Left hindlimb (tissue), 1 donor: ENCODE measurements around the gene CYP1A2.
"Not testable (repeated sequence)": the region's sequence is repeated elsewhere in the genome, so short reads cannot be mapped to it uniquely, and the experiment has no call there.

Source experiments
- DNase-seq: peaks from one replicate; pipeline ENCODE4 v3.0.0-alpha.2; 2018

CYP1A2 gene

DNA sequence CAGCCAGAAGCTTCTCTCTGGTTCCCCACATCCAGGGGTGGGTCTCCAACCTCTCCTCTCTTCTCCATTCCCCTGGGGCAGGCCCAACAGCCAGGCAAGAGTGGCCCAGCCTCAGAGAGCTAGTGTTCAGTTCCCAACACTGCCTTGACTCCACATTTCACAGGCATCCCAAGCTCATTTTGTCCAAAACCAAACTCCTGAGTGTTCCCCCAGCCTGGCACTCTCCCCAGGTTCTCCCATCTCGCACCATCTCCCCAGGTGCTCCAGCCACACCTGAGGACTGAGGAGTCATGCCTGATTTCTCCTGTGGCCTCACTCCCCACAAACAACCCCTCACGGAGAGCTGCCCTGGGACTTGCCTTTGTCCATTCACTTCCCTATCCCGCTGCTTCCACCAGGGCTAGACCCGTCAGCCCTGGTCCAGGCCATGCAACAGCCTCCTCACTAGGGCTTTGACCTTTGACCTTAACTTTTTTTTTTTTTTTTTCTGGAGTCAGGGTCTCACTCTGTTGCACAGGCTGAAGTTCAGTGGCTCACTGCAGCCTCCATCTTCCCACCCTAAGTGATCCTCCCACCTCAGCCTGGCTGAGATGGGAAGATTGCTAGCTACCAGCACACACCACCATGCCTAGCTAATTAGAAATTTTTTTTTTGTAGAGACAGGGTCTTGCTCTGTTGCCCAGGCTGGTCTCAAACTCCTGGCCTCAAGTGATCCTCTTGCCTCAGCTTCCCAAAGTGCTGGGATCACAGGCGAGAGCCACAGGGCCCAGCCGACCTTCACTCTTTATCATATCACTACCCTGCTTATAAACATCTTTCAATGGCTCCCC is 29.3 kb downstream of the CYP1A2 start:
- no peak for DNase-seq

DNA sequence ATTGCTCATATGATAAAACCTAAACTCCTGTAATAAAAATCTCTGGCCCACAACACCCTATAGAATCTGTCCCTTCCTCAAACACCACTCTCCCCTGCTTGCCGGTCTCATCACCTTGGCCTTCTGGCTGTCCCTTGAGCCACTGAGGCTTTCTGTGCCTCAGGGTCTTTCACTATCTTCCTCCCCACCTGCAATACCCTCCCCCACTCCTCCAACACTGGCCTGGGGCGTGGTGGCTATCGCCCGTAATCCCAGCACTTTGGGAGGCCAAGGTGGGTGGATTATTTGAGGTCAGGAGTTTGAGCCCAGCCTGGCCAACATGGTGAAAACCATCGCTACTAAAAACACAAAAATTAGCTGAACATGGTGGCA is 29.9 kb downstream of the CYP1A2 start:
- DNase-seq = no peak

DNA sequence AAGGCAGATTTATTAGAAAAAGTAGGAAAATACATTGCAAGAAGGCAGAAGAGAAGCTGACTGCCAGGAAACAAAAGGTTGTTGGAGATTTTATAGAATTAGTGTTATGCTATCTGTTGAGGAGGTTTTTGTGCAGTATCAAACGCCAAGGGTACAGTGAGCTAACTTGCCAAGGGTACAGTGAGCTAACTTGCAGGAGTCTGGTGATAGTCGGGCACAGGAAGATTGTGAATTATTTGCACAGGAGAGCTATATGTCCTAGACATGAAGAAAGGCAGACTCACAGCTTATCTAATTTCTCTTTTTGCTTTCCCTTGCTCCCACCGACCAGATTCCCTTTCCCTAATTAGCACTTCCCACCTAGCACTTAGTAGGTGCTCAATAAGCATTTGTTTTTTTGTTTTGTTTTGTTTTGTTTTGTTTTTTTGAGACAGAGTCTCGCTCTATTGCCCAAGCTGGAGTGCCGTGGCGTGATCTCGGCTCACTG is 30.6 kb downstream of the CYP1A2 start:
- no peak for DNase-seq

DNA sequence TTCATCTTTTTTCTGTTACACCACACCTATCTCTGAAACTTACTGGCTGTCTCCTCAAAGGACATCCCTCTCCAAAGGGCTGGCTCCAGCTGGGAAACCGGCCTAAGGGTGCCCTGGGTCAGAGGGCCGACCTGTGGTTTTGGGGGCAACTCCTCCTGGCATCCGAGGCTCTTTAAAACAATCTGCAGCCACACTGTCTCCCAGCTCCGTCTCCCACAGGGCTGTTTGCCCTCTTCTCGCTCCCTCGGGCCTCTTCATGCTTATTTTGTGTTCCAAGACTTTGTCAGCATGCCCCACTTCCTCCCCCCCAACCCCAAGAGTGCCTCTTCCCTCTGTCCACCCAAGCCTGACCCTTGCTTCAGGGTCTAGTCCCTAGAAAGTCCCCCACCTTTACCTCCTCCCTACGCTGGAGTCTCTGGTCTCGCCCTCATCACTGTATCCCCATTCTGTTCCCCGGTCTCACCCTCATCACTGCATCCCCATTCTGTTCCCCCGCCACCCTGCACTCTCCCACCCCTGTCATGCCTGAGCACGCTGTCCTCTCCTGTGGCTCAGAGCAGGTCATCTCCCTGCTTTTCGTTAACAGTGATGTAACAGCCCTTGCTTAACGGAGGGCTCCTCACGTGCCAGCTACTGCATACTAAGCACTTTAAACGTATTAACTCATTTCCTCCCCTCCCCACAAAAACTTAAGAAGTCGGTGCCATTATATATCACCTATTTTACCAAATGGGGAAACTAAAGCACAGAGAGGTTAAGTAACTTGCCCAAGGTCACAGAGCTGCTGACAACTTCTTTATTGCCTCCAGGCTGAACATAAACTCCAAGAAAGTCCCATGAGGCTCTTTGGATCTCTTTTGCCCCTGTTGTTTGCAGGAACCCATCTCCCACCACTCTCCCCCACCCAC is 32.1 kb downstream of the CYP1A2 start:
- no peak for DNase-seq

DNA sequence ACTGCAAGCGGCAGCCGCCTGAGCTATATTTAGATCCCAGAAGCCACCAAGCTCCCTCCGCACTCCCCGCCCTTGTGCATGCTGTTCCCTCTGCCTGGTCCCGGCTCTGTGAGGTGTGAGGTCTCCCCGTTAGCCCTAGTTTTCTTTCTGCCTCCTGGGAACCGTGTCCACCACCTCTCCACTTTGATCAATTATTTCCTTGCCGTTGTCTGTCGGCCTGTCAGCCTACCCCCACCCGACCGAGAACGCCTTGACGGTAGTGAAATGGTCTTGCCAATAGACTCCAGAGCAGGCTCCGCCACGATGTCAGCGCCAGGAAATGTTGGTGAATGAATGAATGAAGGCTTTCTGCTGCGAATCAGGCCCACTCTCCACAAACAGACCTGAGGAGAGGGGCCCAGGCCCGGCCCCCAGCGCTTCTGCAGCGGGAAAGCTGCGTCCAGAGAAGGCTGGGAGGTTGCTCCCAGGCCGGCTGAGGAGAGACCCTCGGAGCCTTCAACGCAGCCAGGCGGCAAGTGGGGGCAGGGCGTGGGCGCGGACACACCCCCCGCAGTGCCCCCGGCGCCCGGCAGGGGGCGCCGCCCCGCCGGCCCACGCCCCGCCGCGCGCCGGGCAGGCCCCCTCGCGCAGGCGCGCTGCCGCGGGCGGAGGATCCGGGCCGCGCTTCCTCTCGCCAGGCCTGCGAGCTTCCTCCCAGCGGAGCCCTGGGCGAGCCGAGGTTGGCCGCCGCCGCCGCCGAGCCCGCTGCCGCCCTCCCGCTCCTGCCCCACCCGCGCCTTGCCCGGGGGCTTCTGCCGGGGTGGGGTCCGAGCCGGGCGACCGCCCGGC is 33.0 kb downstream of the CYP1A2 start, which contains the start of gene CSK:
TSS of gene CSK (plus strand) at position 650 of the 828 bp plus-strand sequence. CDS start 16,218 bp downstream, outside the sequence.
- DNase-seq = peak; percentile 83

DNA sequence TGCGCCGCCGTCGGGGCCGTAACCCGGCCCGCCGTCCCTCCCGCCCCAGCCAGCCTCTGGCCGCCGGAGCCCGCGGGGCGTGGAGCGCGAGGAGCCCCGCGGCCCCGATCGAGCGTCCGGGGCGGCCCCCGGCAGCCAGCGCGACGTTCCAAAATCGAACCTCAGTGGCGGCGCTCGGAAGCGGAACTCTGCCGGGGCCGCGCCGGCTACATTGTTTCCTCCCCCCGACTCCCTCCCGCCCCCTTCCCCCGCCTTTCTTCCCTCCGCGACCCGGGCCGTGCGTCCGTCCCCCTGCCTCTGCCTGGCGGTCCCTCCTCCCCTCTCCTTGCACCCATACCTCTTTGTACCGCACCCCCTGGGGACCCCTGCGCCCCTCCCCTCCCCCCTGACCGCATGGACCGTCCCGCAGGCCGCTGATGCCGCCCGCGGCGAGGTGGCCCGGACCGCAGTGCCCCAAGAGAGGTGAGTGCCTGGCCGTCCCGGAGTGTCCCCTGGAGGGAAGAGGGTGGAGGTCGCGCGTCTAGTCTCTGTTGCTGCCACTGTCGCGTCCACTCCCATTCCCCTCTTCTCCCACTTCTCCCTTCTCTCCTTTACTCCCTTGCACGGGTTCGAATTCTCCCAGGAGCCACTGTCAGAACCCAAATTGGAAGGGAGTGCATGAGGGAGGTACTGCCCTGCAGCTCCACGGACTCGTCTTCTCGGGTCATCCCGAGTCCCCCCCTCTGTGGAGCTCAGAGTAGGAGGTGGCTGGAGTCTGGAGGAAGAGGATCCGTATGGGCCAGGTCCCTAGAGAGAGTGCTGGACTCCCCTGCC is 33.8 kb downstream of the CYP1A2 start:
- peak; percentile 50 for DNase-seq

DNA sequence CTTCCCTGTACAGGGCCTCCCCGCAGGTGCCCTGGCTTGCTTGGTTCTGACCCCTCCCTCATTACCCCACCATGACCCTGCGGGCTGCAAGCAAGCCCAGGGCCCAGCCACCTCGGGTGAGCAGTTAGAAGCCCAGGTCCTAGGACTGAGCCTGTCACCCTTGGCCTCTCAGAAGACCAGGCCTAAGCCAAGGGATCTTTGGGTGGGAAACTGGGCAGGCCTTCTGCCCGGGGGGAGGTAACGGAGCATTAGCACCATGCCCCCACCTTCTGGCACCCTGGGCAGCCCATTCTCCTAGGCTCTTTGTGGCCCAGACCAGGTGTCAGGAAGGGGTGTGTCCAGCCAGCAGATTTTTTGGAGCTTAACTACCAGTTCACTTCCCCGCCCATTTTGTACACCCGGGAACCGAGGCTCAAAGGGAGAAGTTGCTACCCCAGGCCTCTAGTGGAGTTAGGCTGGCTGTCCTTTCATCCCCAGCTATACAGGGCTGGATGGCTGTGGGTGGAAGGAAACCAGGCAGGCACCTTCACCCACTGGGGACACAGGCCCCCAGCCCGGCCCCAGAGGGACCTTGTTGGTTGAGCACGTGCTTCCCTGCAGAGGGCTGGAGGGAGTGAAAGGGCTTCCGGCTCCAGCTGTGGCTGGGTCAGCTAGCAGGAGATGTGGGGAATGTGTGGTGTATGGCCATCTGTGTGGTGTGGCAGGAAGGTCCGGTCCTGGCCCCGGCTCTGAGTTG is 34.6 kb downstream of the CYP1A2 start:
- DNase-seq = no peak

DNA sequence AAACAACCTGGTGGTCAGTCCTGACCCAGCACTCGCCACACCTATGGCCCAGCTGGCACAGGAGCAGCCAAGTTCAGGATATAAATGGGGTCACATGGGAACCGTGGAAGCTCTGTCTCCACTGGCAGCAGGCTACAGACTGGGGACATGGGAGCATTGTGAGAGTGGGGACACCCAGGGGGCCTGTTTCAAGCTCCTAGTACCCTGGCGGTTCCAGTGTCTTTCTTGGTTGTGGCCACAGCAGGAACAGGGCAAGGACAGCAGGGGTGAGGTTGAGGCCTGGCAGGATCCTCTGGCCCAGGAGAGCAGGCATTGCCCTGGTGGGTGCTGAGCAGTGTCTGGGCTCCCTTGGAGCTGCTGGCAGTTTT is 35.1 kb downstream of the CYP1A2 start:
- no peak for DNase-seq

DNA sequence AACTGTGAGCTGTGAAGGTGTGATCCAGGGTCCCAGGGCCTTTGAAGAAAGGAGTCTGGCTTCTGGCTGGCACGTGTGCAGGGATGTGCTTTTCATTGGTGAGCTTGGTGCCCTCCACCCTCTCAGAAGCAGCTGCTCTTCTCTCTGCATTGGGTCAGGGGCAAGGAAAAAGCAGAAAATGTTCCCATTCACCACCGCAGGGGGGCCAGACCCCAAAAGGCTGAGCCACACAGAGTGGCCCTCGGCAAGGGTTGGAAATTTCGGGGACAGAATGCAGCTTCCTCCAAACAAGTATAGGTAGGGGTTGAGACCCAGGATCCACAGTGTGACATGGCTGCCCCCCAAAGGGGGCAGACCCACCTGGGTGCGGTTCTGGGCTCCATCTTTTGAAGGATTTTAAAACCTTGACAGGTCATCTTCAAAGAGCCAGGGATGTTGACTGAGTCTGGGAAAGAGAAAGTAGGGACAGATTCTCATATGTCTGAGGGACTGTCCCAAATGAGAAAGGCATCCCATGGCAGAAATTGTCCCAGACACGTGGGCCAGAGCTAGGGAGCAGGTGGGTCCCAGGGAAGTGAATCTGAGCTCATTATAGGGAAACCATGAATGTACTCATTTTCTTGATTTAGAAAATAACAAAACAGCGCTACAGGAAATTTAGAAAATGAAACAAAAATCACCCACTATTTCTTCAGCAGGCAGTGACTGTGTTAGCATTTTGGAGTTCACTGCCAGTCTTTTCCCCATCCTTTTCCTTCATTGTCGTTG is 36.0 kb downstream of the CYP1A2 start:
- no peak for DNase-seq

DNA sequence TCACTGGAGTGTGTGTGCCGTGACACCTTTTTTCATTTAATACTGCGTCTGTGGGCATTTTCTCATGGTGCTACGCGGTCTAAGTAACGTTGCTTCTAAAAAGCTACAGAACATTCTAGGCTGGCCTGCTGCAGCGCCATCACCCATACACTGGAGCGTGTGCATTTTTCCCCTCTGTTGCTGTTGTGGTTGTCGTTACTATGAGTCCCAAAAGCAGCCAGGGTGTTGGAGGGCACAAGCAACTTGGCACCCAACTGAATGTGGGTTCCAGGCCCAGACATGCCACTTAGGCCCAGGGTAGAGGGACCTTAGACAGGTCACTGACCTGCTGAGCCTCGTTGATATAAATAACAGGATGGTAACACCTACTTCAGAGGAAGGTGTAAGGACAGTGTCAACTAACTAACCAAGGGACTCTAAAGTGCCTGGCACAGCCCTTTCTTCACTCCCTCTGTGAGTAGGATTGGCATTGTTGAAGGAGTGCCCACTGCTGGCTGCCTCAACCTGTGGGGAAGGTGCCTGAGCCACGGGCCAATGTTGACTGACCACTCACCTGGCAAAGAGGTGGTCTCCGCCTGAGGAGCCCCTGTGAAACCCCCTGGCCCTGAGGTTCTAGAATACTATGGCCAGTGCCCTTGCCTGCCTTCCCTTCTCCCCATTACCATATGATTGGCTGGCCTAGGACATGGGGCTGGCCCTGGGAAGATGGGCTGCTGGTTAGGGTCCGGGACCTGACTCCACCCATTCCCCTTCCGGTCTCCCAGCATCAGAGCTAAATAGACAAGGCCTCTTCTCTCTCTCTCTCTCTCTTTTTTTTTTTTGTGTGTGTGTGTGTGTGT is 36.8 kb downstream of the CYP1A2 start:
- no peak for DNase-seq

DNA sequence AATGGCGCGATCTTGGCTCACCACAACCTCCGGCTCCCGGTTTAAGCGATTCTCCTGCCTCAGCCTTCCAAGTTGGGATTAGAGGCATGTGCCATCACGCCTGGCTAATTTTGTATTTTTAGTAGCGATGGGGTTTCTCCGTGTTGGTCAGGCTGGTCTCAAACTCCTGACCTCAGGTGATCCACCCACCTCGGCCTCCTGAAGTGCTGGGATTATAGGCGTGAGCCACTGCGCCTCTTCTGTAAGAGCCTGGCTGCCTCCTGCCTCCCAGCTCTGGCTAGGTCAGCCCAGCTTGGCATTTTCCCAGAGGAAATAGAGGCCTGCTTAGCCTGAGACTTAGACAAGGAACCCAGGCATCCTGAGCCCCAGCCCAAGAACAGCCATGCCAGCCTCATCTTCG is 37.4 kb downstream of the CYP1A2 start:
- DNase-seq = not testable (repeated sequence)

DNA sequence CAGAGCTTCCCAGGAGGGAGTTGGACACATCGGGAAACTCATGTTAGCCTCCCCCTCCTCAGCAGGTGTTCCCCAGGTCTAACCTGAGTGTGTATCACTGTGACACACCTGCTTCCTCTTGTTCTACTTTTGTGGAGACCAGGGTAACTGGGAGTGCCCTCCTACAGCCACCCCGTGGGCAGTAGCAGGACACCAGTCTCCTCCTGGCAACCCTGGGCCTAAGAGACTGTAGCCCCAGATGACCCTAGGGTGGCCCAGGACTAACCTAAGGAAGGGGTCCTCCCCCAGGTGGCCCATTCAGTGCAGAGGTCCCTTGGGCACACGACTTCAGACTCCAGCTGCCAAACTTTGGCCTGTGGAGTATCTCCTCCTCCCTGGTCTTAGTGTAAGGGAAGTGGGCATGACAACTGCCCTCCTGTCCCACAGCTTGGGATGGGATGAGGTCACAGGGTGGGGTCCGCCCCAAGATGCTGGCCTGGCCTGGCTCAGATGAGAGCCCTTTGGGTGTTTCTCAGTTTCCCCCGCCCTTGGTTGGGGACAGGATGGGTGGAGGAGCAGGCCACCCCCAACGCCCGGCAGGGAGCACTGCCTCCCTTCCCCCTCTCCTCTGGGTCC is 38.0 kb downstream of the CYP1A2 start:
- no peak for DNase-seq

DNA sequence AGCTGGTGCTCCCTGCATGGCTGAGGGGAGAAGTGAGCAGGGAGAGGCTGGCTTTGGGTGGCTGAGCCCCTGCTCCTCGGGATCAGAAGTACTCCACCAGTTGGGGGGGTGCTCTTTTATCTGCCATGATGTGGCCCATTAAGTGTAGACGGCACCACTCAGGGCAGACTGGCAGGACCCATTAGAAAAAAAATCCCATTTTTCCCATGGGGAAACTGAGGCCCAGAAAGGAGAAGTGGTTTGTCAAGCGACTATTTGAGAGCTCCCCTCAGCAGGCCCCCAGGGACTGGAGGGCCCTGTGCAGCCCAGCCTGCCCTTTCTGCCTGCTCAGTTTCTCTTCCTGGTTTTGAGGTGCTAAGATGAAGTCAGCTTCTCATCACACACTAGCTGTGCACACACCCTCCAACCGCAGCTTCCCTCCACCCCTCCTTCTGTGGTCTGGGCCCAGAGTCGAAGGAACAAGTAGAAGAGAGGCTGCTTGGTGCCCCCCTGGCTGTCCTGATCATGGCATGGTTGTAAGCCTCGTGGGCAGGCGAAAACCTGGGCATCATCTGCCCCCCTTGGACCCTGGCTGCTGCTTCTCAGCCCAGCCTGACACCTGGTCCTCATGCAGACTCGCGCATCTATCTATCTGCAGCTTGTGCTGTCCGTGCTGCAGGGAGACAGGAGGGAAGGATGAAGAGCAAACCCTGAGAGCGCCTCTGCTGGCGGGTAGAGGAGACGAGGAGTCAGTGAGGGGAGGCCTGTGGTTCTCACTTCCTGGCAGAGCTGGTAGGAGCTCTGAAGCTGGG is 38.8 kb downstream of the CYP1A2 start:
- DNase-seq = peak; percentile 75

DNA sequence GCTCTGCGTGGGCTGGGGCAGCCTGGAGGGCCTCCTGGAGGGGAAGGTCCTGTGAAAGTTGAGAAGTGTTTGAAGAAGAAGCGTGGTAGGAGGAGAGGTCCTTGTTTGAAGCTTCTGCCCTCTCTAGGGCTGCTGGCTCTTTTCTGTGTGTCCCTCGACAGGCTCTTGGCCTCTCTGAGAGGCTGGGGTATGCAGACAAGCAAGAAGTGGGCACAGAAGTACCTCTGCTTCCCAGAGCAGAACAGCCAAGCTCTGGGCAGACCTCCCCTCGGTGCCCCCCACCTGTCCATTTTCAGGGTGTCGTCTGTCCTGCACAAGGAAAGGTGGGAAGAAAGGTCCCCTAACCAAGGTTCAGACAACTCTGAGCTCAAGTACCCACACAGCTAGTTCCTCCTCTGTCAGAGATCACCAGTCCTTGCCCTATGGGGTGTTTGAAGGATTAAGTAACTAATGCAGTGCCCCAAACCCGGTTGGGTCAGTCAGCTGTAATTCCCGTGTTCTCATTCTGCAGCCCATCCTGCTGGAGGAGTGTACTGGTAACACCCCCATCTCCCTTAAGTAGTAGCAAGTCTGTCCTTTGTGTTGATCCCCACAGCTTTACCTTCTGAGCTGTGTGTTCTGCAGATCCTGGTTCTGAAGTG is 39.5 kb downstream of the CYP1A2 start:
- no peak for DNase-seq

DNA sequence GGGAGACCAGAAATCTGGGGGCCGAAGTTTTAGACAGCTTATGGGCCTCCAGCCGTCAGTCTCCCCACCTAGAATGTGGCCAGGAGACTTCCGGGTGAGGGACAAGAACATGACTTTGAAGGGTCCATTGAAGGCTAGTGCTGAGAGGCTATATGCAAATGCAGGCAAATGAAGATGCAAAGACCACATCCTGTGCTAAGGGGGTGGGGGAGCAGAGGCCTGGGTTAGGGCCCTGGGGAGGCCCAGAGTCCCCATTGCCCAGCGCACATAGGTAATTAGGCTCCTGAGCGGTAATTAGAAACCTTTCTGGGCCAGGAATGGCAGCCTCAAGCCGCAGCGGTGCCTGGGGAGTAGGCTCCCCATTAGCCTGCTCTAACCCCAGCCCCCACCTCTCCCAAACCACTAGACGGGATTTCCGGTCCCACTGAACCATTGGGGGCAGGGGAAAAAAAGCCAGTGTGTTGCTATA is 40.1 kb downstream of the CYP1A2 start:
- DNase-seq = no peak

DNA sequence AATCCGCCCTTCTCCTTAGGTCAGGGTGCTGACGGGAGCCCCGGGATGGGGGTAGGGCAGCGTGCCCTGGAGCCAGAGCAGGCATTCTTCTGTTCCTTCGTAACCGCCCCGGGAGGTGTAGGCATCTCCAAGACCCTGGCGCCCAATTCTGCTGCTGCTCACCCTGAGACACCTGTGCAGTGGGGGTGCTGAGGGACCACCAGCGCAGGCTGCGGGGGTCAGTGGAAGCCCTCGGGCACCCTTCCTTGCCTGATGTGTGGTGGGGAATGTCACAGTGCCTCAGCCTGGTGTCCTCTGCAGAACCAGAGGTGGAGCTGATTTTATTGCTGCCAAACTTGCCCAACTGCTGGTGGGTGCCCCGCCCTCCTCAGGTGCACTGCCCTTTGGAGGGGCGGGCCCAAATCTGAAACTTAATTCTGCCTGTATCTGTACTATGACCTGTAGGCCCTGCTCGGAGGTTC is 40.6 kb downstream of the CYP1A2 start:
- no peak for DNase-seq

DNA sequence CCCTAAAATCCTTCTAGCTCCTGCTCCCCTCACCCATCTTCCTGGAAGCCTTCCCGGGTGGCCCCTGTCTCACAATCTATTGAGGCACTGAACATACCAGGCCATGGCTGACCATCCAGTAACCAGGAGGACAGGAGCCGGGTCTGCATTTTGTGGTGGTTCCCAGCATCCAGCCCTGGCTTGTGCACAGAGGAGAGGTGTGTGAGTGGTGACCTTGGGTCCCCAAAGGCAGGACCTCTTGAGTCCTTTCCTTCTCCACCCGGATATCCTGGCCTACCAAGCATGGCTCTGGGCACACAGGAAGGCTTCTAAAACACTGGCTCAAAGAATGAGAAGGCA is 41.1 kb downstream of the CYP1A2 start:
- no peak for DNase-seq
